Measurements from ENCODE around the gene DHX30. TPM values are rescaled to one million over a fixed set of nuclear protein-coding genes. Genes with fewer than 3 reads are reported as not detected.

Gene DHX30
- total RNA-seq, 1 donor from 2014 or later: 142 TPM

DNA sequence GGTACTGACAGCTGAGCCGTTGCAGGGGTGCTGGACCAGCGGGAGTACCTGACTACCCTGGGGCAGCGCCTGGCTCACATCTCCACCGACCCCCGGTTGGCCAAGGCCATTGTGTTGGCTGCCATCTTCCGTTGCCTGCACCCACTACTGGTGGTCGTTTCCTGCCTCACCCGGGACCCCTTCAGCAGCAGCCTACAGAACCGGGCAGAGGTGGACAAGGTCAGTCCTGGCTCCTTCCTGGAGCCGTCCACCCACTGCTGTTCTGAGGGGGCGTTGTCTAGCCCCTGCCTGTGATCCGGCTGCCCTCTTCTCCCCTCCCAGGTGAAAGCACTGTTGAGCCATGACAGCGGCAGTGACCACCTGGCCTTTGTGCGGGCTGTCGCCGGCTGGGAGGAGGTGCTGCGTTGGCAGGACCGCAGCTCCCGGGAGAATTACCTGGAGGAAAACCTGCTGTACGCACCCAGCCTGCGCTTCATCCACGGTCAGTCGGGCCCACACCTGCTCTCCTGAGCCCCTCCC is 45.7 kb downstream of the DHX30 start:
- Mint-ChIP-seq H3K9me3 (no peaks in the 10 kb centered on the region), H3K4me3 (peak overlapping the region; percentile 38), H3K36me3 (ENCODE audit: low read depth) (peaks cover 21% of the 10 kb centered on the region), H3K27me3 (ENCODE audit: low read depth) (peaks cover 15% of the 10 kb centered on the region), H3K27ac (ENCODE audit: unreplicated experiment) (no peak overlapping the region), H3K4me1 (peaks cover 18% of the 10 kb centered on the region)
- TF ChIP-seq, protein P1, sequence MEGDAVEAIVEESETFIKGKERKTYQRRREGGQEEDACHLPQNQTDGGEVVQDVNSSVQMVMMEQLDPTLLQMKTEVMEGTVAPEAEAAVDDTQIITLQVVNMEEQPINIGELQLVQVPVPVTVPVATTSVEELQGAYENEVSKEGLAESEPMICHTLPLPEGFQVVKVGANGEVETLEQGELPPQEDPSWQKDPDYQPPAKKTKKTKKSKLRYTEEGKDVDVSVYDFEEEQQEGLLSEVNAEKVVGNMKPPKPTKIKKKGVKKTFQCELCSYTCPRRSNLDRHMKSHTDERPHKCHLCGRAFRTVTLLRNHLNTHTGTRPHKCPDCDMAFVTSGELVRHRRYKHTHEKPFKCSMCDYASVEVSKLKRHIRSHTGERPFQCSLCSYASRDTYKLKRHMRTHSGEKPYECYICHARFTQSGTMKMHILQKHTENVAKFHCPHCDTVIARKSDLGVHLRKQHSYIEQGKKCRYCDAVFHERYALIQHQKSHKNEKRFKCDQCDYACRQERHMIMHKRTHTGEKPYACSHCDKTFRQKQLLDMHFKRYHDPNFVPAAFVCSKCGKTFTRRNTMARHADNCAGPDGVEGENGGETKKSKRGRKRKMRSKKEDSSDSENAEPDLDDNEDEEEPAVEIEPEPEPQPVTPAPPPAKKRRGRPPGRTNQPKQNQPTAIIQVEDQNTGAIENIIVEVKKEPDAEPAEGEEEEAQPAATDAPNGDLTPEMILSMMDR (conservative IDR thresholded peaks at IDR 0.05): no peak
- DNase-seq (ENCODE audit: low read depth, low spot score): no peak

DNA sequence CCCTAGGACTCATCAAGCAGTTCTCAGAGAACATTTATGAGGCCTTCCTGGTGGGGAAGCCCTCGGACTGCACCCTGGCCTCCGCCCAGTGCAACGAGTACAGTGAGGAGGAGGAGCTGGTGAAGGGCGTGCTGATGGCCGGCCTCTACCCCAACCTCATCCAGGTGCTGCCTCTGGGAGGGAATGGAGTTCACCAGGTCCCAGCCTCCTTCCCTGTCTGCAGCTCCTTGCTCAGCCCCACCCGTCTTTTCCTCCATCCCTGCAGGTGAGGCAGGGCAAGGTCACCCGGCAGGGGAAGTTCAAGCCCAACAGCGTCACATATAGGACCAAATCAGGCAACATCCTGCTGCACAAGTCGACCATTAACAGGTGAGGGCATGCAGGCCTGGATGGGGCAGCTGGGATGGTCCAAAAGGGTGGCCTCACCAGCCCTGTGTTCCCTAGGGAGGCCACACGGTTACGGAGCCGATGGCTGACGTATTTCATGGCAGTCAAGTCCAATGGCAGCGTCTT is 46.3 kb downstream of the DHX30 start:
- Mint-ChIP-seq H3K36me3 (ENCODE audit: low read depth) (peaks cover 17% of the 10 kb centered on the region), H3K27me3 (ENCODE audit: low read depth) (peaks cover 15% of the 10 kb centered on the region), H3K4me1 (peaks cover 18% of the 10 kb centered on the region), H3K9me3 (no peaks in the 10 kb centered on the region), H3K27ac (ENCODE audit: unreplicated experiment) (no peak overlapping the region), H3K4me3 (peak overlapping the region; percentile 38)
- TF ChIP-seq, protein P1 (conservative IDR thresholded peaks at IDR 0.05): no peak
- no peak for DNase-seq (ENCODE audit: low read depth, low spot score)

DNA sequence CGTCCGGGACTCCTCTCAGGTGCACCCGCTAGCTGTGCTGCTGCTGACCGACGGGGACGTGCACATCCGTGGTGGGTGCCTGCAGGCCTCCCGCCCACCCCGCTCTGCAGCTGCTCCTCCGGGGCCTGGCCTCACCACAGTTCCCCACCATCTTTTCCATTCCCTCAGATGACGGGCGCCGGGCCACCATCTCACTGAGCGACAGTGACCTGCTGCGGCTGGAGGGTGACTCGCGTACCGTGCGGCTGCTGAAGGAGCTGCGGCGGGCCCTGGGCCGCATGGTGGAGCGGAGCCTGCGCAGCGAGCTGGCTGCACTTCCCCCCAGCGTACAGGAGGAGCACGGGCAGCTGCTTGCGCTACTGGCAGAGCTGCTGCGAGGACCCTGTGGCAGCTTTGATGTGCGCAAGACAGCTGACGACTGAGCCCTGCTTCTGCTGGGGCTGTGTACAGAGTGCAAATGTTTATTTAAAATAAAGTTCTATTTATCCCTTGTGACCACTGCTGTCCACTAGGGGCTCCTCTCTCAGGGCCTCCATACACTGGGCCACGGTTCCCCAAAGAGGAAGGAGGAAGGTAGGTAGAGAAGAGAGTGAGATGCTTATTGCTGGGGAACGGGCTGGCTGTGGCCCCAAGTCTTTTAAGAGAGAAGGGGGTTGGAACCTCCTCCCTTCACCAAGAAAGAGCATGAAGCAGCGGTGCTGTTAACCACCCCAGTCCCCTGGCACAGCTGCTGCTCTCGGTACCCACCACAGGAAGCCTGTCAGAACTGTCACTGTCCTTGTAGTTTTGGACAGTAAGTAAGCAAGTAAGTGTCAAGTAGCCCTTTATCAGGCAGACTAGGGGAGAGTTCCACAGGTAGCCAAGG is 47.0 kb downstream of the DHX30 start:
- Mint-ChIP-seq H3K4me1 (peaks cover 18% of the 10 kb centered on the region), H3K27ac (ENCODE audit: unreplicated experiment) (peak overlapping the region; percentile 94), H3K9me3 (no peaks in the 10 kb centered on the region), H3K27me3 (ENCODE audit: low read depth) (peaks cover 15% of the 10 kb centered on the region), H3K4me3 (peak overlapping the region; percentile 65), H3K36me3 (ENCODE audit: low read depth) (peaks cover 13% of the 10 kb centered on the region)
- TF ChIP-seq, protein P1 (conservative IDR thresholded peaks at IDR 0.05): peak; percentile 60
- DNase-seq (ENCODE audit: low read depth, low spot score): no peak

DNA sequence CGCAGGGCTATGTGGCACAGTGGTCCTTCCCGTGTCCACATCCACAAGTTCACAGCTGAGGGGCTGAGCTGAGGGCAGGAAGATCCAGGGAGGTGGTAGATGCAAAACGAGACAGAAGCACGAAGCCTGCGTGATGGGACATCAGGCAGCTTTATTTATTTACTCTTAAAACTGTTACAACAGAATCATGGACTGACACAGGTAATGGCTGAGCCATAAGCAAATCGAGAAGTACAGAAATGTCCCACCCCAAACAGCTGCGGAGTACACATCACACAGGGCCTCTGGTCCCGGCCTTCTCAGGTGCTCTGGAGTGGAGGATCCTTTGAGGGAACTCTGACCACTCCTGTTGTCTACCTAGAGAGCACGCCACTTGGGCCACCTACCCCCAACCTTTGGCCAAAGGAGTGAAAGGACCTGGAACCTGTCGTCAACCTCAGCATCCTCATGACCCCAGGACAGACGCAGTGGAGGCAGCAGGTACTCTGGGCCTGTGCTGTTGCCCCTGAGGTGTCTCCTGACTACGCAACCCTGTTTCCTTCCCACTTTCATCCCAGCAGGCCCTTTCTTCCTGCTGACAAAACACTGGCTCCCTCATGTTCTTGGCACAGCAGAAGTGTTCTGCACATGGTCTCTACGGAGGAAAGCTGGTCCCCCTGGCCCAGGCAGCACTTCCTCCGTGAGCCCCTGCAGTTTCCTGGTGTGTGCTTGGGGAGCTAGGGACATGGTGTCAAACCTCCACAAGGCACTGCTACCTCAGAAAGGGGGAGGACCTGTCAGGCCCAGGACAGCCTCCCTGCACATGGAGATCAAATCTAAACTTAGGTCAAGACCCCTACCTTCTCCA is 47.8 kb downstream of the DHX30 start:
- peaks cover 18% of the 10 kb centered on the region for H3K4me1 Mint-ChIP-seq
- peak overlapping the region; percentile 65 for H3K4me3 Mint-ChIP-seq
- peaks cover 15% of the 10 kb centered on the region for H3K27me3 Mint-ChIP-seq (ENCODE audit: low read depth)
- peaks cover 13% of the 10 kb centered on the region for H3K36me3 Mint-ChIP-seq (ENCODE audit: low read depth)
- no peak for DNase-seq (ENCODE audit: low read depth, low spot score)
- peak overlapping the region; percentile 94 for H3K27ac Mint-ChIP-seq (ENCODE audit: unreplicated experiment)
- TF ChIP-seq, protein P1 (conservative IDR thresholded peaks at IDR 0.05): no peak
- no peaks in the 10 kb centered on the region for H3K9me3 Mint-ChIP-seq

DNA sequence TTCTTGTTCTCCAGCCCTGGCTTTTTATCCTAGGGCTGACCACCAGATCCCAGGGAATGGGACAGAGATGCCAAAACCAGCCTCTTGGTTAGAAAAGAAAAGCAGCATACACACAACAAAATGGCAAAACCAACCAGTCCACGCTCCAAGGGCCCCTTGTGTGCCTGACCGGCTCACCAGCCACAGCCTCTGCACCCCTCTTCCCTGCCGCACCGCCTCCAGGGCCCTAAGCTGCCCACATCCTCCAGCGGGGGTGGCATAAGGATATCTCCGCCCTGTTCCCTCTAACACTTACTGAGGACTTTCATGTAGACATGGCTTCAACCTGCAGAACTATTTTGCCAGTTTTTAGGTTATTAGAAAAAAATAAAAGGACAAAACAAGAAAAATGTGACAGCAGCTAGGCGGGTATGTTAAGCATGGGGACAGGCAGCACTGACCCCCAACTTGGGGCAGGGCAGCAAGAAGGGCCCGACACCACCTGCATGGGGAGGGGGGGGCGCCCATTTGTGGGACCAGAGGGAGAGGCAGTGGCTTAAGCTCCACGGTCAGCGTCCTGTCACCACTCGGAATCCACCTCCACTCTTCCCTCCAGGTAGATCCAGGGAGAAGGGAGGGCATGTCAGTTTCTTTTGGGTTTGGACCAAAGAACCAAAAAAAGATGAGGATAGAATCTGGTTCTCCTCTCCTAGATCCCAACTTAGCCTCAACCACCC is 49.1 kb downstream of the DHX30 start:
- Mint-ChIP-seq H3K4me3 (peak overlapping the region; percentile 55), H3K36me3 (ENCODE audit: low read depth) (peaks cover 17% of the 10 kb centered on the region), H3K27ac (ENCODE audit: unreplicated experiment) (peak overlapping the region; percentile 53), H3K27me3 (ENCODE audit: low read depth) (peaks cover 15% of the 10 kb centered on the region), H3K9me3 (no peaks in the 10 kb centered on the region), H3K4me1 (peaks cover 18% of the 10 kb centered on the region)
- TF ChIP-seq, protein P1 (conservative IDR thresholded peaks at IDR 0.05): no peak
- DNase-seq (ENCODE audit: low read depth, low spot score): no peak

All from neural crest cell (in vitro differentiated cells).